ENCODE data around the gene ATG16L2.
"Not testable (repeated sequence)": the region's sequence is repeated elsewhere in the genome, so short reads cannot be mapped to it uniquely, and the experiment has no call there.

The ATG16L2 gene

GRCh38 chr11:72850832-72851231, 36.6 kb downstream of the ATG16L2 start:
- DNase-seq, result no peak

GRCh38 chr11:72851726-72852125, 37.5 kb downstream of the ATG16L2 start:
- DNase-seq, result no peak

- DNase-seq, result no peak
These were observed 41.9 kb downstream of the ATG16L2 start for GRCh38 chr11:72856065-72856464.

- no peak for DNase-seq
These were observed 42.5 kb downstream of the ATG16L2 start for GRCh38 chr11:72856551-72857345.

- DNase-seq, result not testable (repeated sequence)
These were observed 44.1 kb downstream of the ATG16L2 start for GRCh38 chr11:72858267-72858666.

GRCh38 chr11:72859126-72859525, 44.9 kb downstream of the ATG16L2 start:
- no peak for DNase-seq

- no peak for DNase-seq
These were observed 45.8 kb downstream of the ATG16L2 start for GRCh38 chr11:72860010-72860409.

- no peak for DNase-seq
These were observed 46.4 kb downstream of the ATG16L2 start for GRCh38 chr11:72860592-72860991.

GRCh38 chr11:72863091-72863490, 48.9 kb downstream of the ATG16L2 start:
- no peak for DNase-seq

GRCh38 chr11:72863916-72864315, 49.7 kb downstream of the ATG16L2 start:
- DNase-seq, result no peak

GRCh38 chr11:72864702-72865655, 50.8 kb downstream of the ATG16L2 start:
- DNase-seq, result no peak

GRCh38 chr11:72867970-72868369, 53.8 kb downstream of the ATG16L2 start:
- DNase-seq, result no peak

- DNase-seq, result no peak
These were observed 55.6 kb downstream of the ATG16L2 start for GRCh38 chr11:72869831-72870230.

GRCh38 chr11:72871119-72871518, 56.9 kb downstream of the ATG16L2 start:
- DNase-seq, result no peak

GRCh38 chr11:72872012-72872411, 57.8 kb downstream of the ATG16L2 start:
- no peak for DNase-seq

GRCh38 chr11:72875736-72876135, 61.5 kb downstream of the ATG16L2 start:
- DNase-seq, result no peak

- no peak for DNase-seq
These were observed 61.9 kb downstream of the ATG16L2 start for GRCh38 chr11:72876147-72876546.

Data from NCI-H2081 (cell line).